Pancreas (tissue), 10 donors: ENCODE measurements around the gene B4GALNT4. TPM values are rescaled to one million over a fixed set of nuclear protein-coding genes. Genes with fewer than 3 reads are reported as not detected.
A peak's percentile ranks its signal among the peaks of the same experiment; 100 is the strongest.

Experiments used
- ATAC-seq, 4 donors: fragments of 200-7000 bp; cut with Tn5 transposase; one replicate each; pipeline versions ENCODE4 v1.8.0 to v1.9.1; 2020; ENCODE audit warnings: mild to moderate bottlenecking in 4 of 4, moderate library complexity in 4 of 4
- DNase-seq, 6 donors: peaks; one replicate each; pipeline ENCODE4 v3.0.0-alpha.2; 2020
- FAIRE-seq: peaks from 2 replicates; lab custom pipeline; 2012; peaks lifted over from hg19 to GRCh38; lab: Jason Lieb, UNC
- H3K27ac ChIP-seq, 4 donors: fragments of 200-600 bp; sonication (generic); 1 replicate in 3 of 4; 2 replicates in 1 of 4; pipeline versions ENCODE4 v1.5.0 to v1.8.0; 2020
- H3K27me3 ChIP-seq, 4 donors: fragments of 200-600 bp; one replicate each; pipeline ENCODE4 v1.8.0; 2021
- H3K36me3 ChIP-seq, 3 donors: fragments of 200-600 bp; sonication (generic) in 1 of 3; one replicate each; pipeline versions ENCODE4 v1.5.0 to v1.8.0; 2020 to 2021
- H3K4me1 ChIP-seq, 3 donors: fragments of 200-600 bp; one replicate each; pipeline ENCODE4 v1.8.0; 2021
- H3K4me3 ChIP-seq, 4 donors: fragments of 200-600 bp; sonication (generic) in 2 of 4; one replicate each; pipeline versions ENCODE4 v1.5.0 to v1.8.0; 2020 to 2021
- H3K9me3 ChIP-seq, 4 donors: fragments of 200-600 bp; one replicate each; pipeline ENCODE4 v1.8.0; 2021
- WGBS, 2 donors: extraction: QIAGEN DNeasy Blood & Tissue Kit; methylation state at CpG; one replicate each; pipeline ENCODE4 v1.1.7; 2013; 5-methylcytosine and 5-hydroxymethylcytosine counted together
- intact Hi-C, 3 donors: fragments of 100-400 bp; cut with DNase I; formaldehyde crosslinking; loops; one replicate each; pipeline versions ENCODE4 v1.11.1 to v1.14.2; 2022
- polyA plus RNA-seq, 2 donors: library from polyadenylated mRNA; stranded (reverse); fragments of 200-250 nt; gene quantifications; one replicate each; pipeline ENCODE4 v1.2.3, GENCODE V29; 2013
- total RNA-seq, 6 donors: library from RNA; stranded (reverse); fragmentation: NEBNext Ultra II Directional in 4 of 6; extraction: Animal tissue kit (Norgen Biotek cat#: 25700) in 4 of 6; gene quantifications; one replicate each; pipeline versions ENCODE4 v1.2.1 to v1.2.4, GENCODE V29; 2021 to 2023
- TF ChIP-seq, protein P1 (sequence below), 4 donors: fragments of 200-600 bp; sonication (generic) in 3 of 4; IDR thresholded peaks; one replicate each; pipeline versions ENCODE4 v1.5.0 to v1.8.0; 2021; ENCODE audit warnings: antibody characterized with exemption in 4 of 4
- donor health status: healthy with polysubstance abuse.
- donor health status: DM: no; HTN: no; CAD: no; lungs with moderate emphysema.
- donor health status: DM: no; HTN: no; CAD: no.
- donor health status: control.
- donor health status: control.
- donor health status: Bipolar disorder and iron deficiency.
- donor health status: DM: yes; HTN: yes; CAD: no.
- donor health status: DM: no; HTN: no; CAD: no.
- donor health status: DM: no; HTN: no; CAD: no.
- donor health status: DM: yes; HTN: yes; CAD: no.

B4GALNT4 gene
- total and polyA plus RNA-seq, 8 donors = 0.95 to 25.9 (median 2.0) TPM

DNA sequence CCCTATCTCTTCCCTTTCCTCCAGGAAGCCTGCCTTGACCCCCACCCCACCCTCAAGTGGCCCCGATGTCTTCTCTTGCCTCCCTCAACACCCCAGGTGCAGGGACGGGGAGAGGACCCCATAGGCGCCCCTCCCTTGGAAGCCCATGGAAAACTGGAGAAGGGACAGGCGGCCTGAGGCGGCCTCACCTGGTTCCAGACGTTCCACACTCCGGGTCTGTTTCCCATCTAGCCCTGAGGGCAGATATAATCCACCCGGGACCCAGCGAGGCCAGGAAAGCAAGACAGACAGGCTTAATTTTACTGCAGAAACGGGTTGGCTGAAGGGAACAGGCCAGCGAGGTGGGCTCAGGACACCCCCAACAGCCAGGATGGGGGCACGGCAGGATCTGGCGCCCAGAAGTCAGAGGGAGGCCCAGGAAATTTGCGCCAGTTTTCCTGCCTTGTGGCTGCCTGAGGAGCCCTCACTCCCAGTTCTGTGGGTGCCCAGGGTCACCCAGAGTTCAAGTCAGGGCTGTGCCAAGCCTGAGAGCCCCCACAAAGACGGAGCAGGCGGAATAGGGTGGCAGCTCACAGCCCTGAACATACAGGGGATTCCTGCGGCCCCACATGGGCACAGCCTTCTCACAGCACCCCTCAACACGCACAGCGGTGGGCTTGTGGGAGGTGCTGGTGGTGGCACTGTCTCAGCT is 48.5 kb downstream of the B4GALNT4 start:
- ATAC-seq = peak in 2 of 4 donors; percentile 1 to 3
- Histone ChIP-seq H3K9me3 (no peaks in the 10 kb centered on the region), H3K27me3 (no peaks in the 10 kb centered on the region), H3K4me1 (peaks cover 0 to 10% (median 0%) of the 10 kb centered on the region in 3 donors), H3K4me3 (peak overlapping the region; percentile 48 to 86 (median 74)), H3K36me3 (no peaks in the 10 kb centered on the region), H3K27ac (peak overlapping the region; percentile 54 to 77 (median 64))
- intact Hi-C loops = no loop called here
- 49 to 51% methylated on average over 19 of the region's 19 CpGs for WGBS, 2 donors
- TF ChIP-seq, protein P1, sequence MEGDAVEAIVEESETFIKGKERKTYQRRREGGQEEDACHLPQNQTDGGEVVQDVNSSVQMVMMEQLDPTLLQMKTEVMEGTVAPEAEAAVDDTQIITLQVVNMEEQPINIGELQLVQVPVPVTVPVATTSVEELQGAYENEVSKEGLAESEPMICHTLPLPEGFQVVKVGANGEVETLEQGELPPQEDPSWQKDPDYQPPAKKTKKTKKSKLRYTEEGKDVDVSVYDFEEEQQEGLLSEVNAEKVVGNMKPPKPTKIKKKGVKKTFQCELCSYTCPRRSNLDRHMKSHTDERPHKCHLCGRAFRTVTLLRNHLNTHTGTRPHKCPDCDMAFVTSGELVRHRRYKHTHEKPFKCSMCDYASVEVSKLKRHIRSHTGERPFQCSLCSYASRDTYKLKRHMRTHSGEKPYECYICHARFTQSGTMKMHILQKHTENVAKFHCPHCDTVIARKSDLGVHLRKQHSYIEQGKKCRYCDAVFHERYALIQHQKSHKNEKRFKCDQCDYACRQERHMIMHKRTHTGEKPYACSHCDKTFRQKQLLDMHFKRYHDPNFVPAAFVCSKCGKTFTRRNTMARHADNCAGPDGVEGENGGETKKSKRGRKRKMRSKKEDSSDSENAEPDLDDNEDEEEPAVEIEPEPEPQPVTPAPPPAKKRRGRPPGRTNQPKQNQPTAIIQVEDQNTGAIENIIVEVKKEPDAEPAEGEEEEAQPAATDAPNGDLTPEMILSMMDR (IDR thresholded peaks at IDR 0.05) = no peak
- FAIRE-seq = no peak
- DNase-seq = peak in 4 of 6 donors; percentile 3 to 71 (median 28)

DNA sequence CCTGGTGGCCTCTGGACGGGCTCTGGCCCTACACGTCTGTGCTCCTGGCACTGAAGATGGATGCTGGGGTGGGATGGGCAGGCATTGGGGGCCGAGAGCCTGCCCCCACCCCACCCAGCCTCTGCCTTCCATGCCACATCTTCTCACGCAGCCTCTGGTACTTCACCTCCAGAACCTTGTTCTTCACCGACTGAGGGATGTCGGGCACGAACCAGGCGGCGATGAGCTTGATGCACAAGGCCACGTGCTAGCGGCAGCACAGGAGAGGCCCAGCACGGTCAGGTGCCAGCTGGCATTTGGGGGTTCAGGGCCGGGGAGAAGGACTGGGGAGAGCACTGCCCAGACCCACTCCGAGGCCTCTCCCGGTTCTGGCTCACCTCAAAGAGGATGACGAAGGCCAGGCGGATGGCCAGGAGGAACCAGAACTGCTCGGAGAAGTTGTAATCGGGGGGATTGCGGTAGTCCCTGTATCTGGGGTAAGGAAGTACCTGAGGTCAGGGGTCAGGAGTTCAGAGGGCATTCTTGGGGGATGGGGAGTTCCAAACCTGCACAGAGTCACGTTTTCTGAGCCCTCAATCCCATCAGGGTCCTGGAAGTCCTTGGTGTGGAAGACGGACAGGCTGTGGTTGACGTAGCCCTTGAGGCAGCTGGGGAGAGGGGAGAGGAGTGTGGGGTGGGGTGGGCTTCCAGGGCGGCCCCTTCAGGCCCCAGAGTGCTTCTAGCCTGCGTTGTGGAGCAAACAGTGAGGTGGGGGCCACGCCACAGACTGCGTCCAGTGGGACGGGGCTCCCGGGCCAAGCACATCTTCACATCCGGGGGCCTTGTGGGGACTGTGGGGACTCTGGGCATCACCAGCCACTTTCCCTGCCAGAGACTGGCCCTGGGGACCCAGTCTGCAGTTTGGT is 49.3 kb downstream of the B4GALNT4 start:
- intact Hi-C loops = no loop called here
- WGBS, 2 donors = 92 to 94% methylated on average over 29 to 30 of the region's 30 CpGs
- FAIRE-seq (no peak), DNase-seq (peak in 4 of 6 donors; percentile 25 to 76 (median 52)), ATAC-seq (no peak)
- Histone ChIP-seq H3K36me3 (no peaks in the 10 kb centered on the region), H3K27me3 (no peaks in the 10 kb centered on the region), H3K9me3 (no peaks in the 10 kb centered on the region), H3K4me1 (peaks cover 0 to 10% (median 0%) of the 10 kb centered on the region in 3 donors), H3K4me3 (no peak overlapping the region), H3K27ac (no peak overlapping the region)
- TF ChIP-seq, protein P1 (IDR thresholded peaks at IDR 0.05) = no peak

DNA sequence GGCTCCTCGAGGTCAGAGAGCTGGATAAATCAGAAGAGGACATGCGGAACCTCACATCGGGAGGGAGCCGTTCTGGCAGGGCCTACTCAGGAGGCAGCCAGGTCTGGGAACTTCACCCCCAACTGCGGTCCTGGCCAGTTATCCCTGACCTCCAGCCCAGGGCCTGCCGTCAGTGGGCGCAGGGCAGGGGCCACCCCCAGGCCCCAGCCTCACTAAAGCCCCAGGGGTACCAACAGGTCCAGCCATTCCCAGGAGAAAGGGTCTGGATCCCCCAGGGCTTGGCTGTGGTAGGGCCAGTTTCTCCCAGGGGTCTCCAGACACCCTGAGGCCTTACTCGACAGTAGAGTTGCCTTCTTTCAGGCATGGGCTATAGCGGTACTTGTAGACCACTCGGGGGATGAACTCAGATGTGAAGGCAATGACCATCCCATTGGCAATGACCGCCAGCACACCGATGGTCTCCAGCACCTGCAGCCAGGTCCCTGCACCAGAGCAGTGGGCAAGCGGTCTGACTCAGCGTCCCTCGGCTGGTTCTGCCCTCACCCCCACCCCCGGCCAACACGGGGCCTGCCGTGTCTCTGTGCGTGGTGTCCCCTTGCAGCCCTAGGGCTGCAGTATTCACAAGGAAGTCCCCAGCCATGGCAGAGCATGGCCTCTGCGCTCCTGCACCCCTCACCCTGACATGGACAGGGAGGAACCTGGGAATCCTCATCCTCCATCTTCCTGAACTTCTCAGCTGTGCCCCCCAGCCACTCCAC is 50.1 kb downstream of the B4GALNT4 start:
- ATAC-seq (no peak), DNase-seq (peak in 4 of 6 donors; percentile 11 to 72 (median 37)), FAIRE-seq (no peak)
- WGBS, 2 donors = 91% methylated on average over 20 of the region's 20 CpGs
- Histone ChIP-seq H3K4me1 (peaks cover 0 to 10% (median 0%) of the 10 kb centered on the region in 3 donors), H3K27me3 (no peaks in the 10 kb centered on the region), H3K27ac (no peak overlapping the region), H3K4me3 (no peak overlapping the region), H3K9me3 (no peaks in the 10 kb centered on the region), H3K36me3 (no peaks in the 10 kb centered on the region)
- intact Hi-C loops = no loop called here
- TF ChIP-seq, protein P1 (IDR thresholded peaks at IDR 0.05) = no peak

DNA sequence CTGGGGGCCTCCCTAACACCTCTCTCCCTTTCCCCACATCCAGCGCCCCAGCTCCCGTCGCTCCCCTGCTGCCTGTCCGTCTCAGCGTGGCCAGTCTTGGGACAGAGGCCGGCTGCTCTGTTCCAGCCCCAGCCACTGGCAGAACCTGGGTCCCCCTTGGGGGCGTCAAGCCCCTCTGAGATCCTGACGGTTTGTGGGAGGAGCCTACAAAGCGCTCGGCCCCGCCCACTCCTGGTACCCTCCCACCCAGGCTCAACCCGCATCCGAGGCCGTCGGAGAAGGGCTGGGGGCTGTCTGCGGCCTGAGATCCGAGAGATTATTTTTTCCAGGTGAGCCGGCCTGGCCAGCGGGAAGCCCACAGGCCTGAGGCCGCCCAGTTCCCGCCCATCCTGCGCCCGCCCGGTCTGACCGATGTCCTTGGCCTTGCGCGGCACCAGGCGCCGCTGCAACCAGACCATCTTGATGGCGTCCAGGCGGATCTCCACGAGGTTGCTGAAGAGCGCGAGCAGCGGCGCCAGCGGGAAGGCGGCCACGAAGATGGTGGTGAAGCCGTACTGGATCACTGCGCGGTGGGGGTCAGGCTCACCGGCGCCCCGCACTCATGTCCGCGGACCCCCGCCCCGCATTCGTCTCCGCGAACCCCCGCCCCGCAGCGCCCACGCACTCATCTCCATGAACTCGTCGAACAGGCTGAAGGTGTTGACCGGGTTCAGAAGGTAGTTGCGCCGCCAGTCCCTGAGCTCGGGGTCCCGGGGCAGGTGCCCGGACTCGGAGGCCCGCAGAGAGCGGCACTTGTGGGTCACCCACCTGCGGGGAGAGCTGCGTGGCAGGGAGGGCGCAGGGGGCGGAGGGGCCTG is 51.0 kb downstream of the B4GALNT4 start:
- Histone ChIP-seq H3K4me1 (peaks cover 0 to 10% (median 0%) of the 10 kb centered on the region in 3 donors), H3K36me3 (no peaks in the 10 kb centered on the region), H3K4me3 (no peak overlapping the region), H3K27me3 (no peaks in the 10 kb centered on the region), H3K9me3 (no peaks in the 10 kb centered on the region), H3K27ac (no peak overlapping the region)
- intact Hi-C loops = no loop called here
- DNase-seq (peak in 4 of 6 donors; percentile 15 to 72 (median 43)), FAIRE-seq (no peak), ATAC-seq (no peak)
- WGBS, 2 donors = 69 to 72% methylated on average over 71 of the region's 71 CpGs
- TF ChIP-seq, protein P1 (IDR thresholded peaks at IDR 0.05) = no peak
